ENCODE measurements around the gene LRIT2.

- TF ChIP-seq CTCF (IDR thresholded peaks at IDR 0.05; ENCODE audit: poor library complexity, severe bottlenecking) (no peak), REST (IDR thresholded peaks at IDR 0.05; ENCODE audit: borderline replicate concordance) (no peak), SMC3 (conservative IDR thresholded peaks at IDR 0.05; ENCODE audit: poor library complexity) (no peak), POLR2AphosphoS5 (IDR thresholded peaks at IDR 0.05) (no peak), MXI1 (conservative IDR thresholded peaks at IDR 0.05; ENCODE audit: poor library complexity, severe bottlenecking) (no peak)
Observed at GRCh38 chr10:84196941-84197340, 28.4 kb downstream of the LRIT2 start.

Data from neural cell (in vitro differentiated cells).